Sigmoid colon (tissue), 4 donors: Measurements from ENCODE around the gene NOTCH3.

Experiments used
- EP300 ChIP-seq, 4 donors: sonication (generic); formaldehyde crosslinking; IDR thresholded peaks; one replicate each; pipeline ENCODE4 v1.6.1; 2017; ENCODE audit warnings: antibody characterized with exemption in 4 of 4
- POLR2A ChIP-seq, 2 donors: fragments of 450-650 bp; IDR thresholded peaks; one replicate each; pipeline ENCODE4 v1.6.1; 2016; ENCODE audit warnings: antibody characterized with exemption in 2 of 2, mild to moderate bottlenecking in 2 of 2, moderate library complexity in 2 of 2
- POLR2AphosphoS5 ChIP-seq, 4 donors: sonication (generic); formaldehyde crosslinking; IDR thresholded peaks; one replicate each; pipeline ENCODE4 v1.6.1; 2017; ENCODE audit warnings: antibody characterized with exemption in 4 of 4
- TF ChIP-seq, protein P1 (sequence below), 4 experiments: fragments of 450-650 bp in 3 of 4; fragments of 200-600 bp in 1 of 4; IDR thresholded peaks; one replicate each; pipeline ENCODE4 v1.5.1; 2016 to 2019; ENCODE audit warnings: antibody characterized with exemption in 4 of 4, mild to moderate bottlenecking in 3 of 4, moderate library complexity in 2 of 4

- TF ChIP-seq POLR2A (IDR thresholded peaks at IDR 0.05) = no peak
- TF ChIP-seq, protein P1, sequence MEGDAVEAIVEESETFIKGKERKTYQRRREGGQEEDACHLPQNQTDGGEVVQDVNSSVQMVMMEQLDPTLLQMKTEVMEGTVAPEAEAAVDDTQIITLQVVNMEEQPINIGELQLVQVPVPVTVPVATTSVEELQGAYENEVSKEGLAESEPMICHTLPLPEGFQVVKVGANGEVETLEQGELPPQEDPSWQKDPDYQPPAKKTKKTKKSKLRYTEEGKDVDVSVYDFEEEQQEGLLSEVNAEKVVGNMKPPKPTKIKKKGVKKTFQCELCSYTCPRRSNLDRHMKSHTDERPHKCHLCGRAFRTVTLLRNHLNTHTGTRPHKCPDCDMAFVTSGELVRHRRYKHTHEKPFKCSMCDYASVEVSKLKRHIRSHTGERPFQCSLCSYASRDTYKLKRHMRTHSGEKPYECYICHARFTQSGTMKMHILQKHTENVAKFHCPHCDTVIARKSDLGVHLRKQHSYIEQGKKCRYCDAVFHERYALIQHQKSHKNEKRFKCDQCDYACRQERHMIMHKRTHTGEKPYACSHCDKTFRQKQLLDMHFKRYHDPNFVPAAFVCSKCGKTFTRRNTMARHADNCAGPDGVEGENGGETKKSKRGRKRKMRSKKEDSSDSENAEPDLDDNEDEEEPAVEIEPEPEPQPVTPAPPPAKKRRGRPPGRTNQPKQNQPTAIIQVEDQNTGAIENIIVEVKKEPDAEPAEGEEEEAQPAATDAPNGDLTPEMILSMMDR (IDR thresholded peaks at IDR 0.05) = no peak
- TF ChIP-seq POLR2AphosphoS5 (IDR thresholded peaks at IDR 0.05) = no peak
- TF ChIP-seq EP300 (IDR thresholded peaks at IDR 0.05) = no peak
Observed at GRCh38 chr19:15240515-15240914, 39.7 kb upstream of the NOTCH3 start.
